Activated CD4-positive, alpha-beta T cell treated with anti-CD3 and anti-CD28 coated beads, Interleukin-2, amount 50 U/mL, for 48 hours (primary cell): ENCODE data around the gene TAF3.

Experiments used
- DNase-seq, 2 experiments: peaks; one replicate each; pipeline ENCODE4 v3.0.0-alpha.2; 2020

Gene TAF3

GRCh38 chr10:8049865-8050555 lies 231.7 kb downstream of the TAF3 start:
- DNase-seq, result no peak

- DNase-seq, result peak in 1 of 2 experiments; percentile 60
These were observed 232.3 kb downstream of the TAF3 start for GRCh38 chr10:8050556-8051108.

- DNase-seq, result no peak
These were observed 233.0 kb downstream of the TAF3 start for GRCh38 chr10:8051109-8051821.

- DNase-seq, result no peak
These were observed 233.5 kb downstream of the TAF3 start for GRCh38 chr10:8051851-8052257.

DNA sequence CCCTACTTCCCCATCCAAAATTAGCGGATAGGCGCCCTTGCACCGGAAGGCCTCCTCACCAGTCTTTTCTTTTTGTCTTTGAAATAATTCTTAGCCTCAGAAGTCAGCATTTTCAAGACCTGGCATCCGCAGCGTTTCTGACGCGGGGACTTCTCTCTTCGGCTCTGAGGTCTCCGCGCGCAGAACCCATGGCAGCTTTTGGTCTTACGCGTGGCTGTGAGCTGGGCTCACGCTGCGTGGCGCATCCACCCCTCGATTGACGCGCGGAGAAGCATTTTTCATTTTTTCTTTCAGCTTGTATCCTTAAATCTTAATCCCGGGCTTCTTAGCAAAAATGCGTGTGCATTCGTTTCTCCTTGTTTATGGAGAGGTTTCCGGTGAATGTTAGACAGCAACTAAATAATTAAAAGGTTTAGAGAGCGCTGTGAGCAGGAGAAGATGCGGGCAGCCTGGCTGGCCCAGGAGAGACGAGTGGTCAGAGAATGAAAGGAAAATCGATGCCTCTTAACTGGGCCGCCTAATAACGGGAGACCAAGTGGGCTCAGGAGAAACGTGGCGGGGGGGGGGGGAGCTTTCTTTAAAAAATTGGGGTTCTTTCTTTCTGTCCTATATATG lies 234.1 kb downstream of the TAF3 start:
- no peak for DNase-seq

DNA sequence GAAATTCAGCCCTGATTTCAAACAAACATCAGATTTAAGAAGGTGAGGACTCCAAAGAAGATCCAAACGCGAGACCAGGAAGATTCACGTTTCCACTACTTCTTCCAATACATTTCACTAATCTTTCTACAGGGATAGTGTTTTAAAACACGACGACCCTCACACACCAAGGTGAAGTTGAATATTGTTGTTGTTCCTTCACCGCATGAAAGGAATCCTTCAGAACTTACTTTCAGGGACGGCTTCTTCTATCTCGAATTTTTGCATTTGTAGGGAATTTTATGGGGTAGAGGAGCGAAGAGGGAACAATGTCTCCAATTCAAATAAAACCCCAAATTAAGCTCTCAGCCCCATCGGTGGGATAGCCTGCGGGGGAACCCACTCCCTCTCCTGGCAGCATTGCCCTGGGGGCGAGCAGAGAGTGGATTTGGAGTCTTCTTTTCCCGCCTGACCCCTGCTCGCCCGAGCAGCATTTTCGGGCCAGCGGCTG lies 234.7 kb downstream of the TAF3 start:
- DNase-seq, result no peak

DNA sequence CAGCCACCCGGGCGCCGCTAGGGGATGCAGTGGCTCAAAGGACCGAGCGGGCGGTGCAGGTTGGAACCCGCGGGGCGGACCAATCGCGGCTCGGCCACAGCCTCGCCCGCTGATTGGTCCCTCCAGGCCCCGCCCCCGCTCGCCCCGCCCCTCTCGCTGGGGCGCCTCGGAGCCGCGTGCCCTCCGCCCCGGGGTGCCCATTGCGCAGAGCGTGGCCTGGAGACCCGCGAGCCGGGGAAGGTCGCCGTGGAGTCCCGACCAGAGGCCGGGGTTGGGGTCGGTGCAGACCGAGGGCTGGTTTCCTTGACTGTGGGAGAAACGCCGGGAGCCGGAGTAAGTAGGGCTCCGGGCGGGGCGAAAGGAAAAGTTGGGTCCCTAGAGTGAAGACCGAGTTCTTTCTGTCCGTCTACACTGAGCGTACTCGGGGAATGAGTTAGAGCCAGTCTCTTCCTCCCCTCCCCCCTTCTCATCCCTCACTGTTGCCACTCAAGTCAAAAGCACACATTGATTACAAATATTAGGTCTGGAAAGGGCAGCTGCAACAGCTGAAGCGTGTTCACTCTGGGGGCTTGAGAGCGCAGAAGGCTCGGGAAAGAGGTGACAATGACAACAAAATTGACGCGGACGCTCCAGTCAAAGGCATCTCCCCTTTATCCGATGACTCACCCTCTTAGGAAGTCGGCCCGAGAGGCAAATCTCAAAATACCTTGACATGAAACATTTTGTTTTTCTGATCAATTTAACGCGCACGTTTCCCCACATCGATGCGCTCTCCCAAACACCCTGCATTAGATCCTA lies 235.3 kb downstream of the TAF3 start:
- DNase-seq, result peak; percentile 97

DNA sequence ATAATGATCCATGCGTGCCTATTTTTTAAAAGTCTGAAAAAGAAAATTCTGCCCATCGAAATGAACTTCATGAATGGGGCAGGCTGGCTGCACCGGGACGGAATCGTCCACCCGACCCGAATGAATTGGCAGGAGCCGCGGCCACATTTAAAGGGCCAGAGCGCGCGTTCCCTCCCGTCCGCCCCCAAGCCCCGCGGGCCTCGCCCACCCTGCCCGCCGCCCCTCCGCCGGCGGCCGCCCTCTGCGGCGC lies 235.9 kb downstream of the TAF3 start:
- no peak for DNase-seq

- peak; percentile 86 to 89 for DNase-seq
These were observed 236.4 kb downstream of the TAF3 start, which contains the start of gene GATA3 for GRCh38 chr10:8054494-8055407. GATA3 (plus strand) TSS chr10:8054688; CDS start chr10:8055656, 968 bp downstream.

DNA sequence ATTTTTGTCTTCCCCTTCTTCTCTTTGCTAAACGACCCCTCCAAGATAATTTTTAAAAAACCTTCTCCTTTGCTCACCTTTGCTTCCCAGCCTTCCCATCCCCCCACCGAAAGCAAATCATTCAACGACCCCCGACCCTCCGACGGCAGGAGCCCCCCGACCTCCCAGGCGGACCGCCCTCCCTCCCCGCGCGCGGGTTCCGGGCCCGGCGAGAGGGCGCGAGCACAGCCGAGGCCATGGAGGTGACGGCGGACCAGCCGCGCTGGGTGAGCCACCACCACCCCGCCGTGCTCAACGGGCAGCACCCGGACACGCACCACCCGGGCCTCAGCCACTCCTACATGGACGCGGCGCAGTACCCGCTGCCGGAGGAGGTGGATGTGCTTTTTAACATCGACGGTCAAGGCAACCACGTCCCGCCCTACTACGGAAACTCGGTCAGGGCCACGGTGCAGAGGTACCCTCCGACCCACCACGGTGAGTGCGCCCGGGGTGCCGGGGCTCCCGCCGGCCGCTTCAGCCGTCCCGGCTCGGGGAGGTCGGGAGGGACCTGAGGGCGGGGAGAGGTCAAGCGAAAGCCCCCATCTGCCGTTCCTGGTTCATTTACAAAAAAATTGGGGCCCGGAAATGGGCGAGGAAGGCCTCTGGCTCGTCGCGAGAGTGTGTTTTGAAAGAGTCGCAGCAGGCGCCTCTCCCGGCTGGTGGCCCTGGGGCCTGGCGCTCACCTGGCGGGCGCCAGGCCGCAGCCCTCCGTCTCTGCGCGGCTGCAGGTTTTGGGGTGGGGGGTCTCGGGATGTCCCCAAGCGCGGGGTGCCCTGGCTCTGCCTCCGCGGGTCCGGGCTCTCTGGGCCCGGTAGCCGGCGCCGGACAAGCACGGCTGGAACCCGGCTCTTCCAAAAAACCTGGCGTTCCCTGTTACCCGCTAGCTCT lies 237.4 kb downstream of the TAF3 start:
- no peak for DNase-seq

GRCh38 chr10:8056378-8056777 lies 238.1 kb downstream of the TAF3 start:
- DNase-seq, result no peak

- peak; percentile 58 to 66 for DNase-seq
These were observed 238.6 kb downstream of the TAF3 start for GRCh38 chr10:8056871-8057331.

- no peak for DNase-seq
These were observed 239.4 kb downstream of the TAF3 start for GRCh38 chr10:8057636-8058273.

- DNase-seq, result no peak
These were observed 240.2 kb downstream of the TAF3 start for GRCh38 chr10:8058274-8059111.

DNA sequence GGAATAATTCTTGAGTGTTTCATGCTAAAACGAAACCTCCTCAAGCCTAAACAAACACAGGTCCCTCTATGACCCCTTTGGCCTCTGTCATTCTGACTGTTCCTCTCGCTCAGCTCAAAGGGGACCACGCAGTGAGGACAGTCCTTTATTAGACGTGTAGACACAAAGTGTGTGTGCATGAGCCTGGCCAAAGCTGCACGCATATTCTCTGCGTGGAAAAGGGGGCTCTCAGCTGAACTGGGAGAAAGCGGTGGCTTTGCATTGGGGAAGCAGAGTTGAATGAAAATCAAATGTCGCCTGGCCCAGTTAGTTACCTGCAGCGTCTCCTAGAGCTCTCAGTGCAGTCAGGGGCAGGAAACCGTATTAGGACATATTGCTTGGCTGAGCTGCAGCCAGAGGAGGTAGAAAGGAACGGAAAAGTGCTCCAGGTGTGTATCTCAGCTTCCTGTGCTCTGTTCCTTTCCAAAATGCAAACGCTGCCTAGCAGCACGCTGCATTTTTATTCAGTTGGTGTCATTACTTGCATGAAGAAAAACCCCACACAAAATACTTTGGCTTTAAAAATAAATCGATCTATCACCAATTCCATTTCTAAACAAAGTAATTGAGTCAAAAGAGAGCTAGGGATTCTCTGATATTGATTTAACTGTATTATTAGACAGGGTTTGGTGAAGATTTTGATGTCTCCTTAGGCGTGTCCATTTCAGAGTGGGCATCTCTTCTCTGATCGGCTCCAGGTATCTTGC lies 241.1 kb downstream of the TAF3 start:
- no peak for DNase-seq

GRCh38 chr10:8060010-8060703 lies 241.9 kb downstream of the TAF3 start:
- DNase-seq, result peak; percentile 81 to 87

DNA sequence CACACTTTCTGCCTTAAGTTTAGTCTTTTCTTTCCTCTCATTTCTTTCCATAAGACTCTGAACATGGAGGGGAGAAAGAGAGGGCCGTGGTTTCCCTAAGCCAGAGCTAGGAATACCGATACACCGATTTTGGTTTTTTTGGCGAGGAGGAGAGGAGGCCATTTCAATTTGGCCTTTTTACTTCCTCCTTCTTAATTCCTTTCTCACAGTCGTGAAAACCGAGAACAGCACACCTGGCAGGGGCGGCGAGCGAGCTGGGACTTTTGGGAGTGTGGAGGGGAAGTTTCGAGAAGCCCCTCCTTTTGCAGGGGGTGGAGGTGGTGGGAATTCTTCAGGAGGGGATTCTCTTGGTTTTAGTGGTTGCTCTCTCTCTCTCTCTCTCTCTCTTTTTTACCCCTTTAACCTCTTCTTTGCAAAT lies 242.4 kb downstream of the TAF3 start:
- no peak for DNase-seq
